Measurements from ENCODE around the gene OPALIN. TPM values are rescaled to one million over a fixed set of nuclear protein-coding genes. Genes with fewer than 3 reads are reported as not detected.

The OPALIN gene
- total and polyA plus RNA-seq, 9 of the 15 experiments (the other 6 are each of a cell fraction or from before 2014, with no cell fraction given) = not detected

DNA sequence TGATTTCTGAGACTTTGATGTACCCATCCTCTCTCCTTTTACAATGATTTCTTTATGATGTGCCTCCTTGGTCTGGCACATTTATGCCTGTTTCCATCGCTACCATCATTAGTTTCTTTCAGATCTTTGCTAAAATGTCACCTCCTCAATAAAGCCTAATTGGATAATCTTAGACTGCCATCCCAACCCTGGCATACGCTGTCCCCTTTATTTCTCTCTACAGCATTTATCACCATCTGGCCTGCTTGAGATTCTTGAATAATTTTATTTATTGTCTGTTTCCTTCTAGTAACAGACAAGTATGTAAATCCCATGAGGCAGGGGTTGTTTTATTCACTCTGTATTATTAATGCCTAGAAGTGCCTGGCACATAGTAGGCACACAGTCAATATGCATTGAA is 61.3 kb downstream of the OPALIN start:
- peaks cover 0 to 12% of the 10 kb centered on the region in 2 experiments; a peak in 3 of 5 replicates for H3K27me3 ChIP-seq (ENCODE audit: control insufficient read depth in 2 of 2, insufficient read depth in 2 of 2, low read length in 2 of 2)
- DNase-seq (ENCODE audit: extremely low read depth in 1 of 4, low spot score in 3 of 4) (no peak), ATAC-seq (no peak), FAIRE-seq (no peak)
- no peak overlapping the region for H3K4me3 ChIP-seq
- H3K9me3 ChIP-seq (replicated peaks; ENCODE audit: control insufficient read depth, insufficient read depth, low read depth, low read length) = no peaks in the 10 kb centered on the region
- POLR2A ChIA-PET = no interaction called here
- H3K27ac ChIP-seq (ENCODE audit: extremely low read depth, low read depth, low read length) = no peak overlapping the region
- no peak overlapping the region for H3K4me2 ChIP-seq (ENCODE audit: insufficient read depth, low read length)
- H3K4me1 ChIP-seq (replicated peaks in 1 of 2; ENCODE audit: control insufficient read depth in 2 of 2, insufficient read depth in 2 of 2, low read length in 2 of 2) = no peaks in the 10 kb centered on the region
- WGBS (ENCODE audit: insufficient coverage, low coverage, missing lambda C conversion rate) = 0% methylated on average over 2 of the region's 2 CpGs
- H3K79me2 ChIP-seq (ENCODE audit: control insufficient read depth, insufficient read depth, low read length) = no peaks in the 10 kb centered on the region
- no peak overlapping the region for H2AFZ ChIP-seq (ENCODE audit: low read depth, low read length)
- intact Hi-C loops (cut with micrococcal nuclease) (no loop called here), in situ Hi-C loops (cut with MboI) (loop anchor here (10.0 kb wide), 1 partner anchor 283 kb away; no protein-coding TSS in a partner anchor)
- no peaks in the 10 kb centered on the region for H3K9me1 ChIP-seq (ENCODE audit: control insufficient read depth, insufficient read depth, low read length)
- no peaks in the 10 kb centered on the region; the same call in 1 of the 2 replicates for H4K20me1 ChIP-seq (replicated peaks; ENCODE audit: control insufficient read depth, insufficient read depth, low read length)
- no TSS peak for BruUV-seq (replicated peaks)
- no peak overlapping the region for H3K9ac ChIP-seq (ENCODE audit: insufficient read depth in 1 of 2, low read depth in 2 of 2, low read length in 2 of 2)
- CTCF ChIA-PET (ENCODE audit: low intra/inter-chr PET ratio) = interaction anchor here (0.6 kb wide), 1 partner anchor 78 kb away, joined by 3 read pairs; no protein-coding TSS in a partner anchor
- no peaks in the 10 kb centered on the region for H3K36me3 ChIP-seq (ENCODE audit: control insufficient read depth, insufficient read depth, low read length)
- TF ChIP-seq, protein P1, sequence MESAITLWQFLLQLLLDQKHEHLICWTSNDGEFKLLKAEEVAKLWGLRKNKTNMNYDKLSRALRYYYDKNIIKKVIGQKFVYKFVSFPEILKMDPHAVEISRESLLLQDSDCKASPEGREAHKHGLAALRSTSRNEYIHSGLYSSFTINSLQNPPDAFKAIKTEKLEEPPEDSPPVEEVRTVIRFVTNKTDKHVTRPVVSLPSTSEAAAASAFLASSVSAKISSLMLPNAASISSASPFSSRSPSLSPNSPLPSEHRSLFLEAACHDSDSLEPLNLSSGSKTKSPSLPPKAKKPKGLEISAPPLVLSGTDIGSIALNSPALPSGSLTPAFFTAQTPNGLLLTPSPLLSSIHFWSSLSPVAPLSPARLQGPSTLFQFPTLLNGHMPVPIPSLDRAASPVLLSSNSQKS (CRISPR knock-in tag; IDR thresholded peaks at IDR 0.05) = no peak
- TF ChIP-seq ZNF583 (CRISPR knock-in tag; IDR thresholded peaks at IDR 0.05) (no peak), TAF15 (IDR thresholded peaks at IDR 0.05; ENCODE audit: low read depth, low read length) (no peak), ZNF696 (CRISPR knock-in tag; conservative IDR thresholded peaks at IDR 0.05) (no peak), ERF (CRISPR knock-in tag; IDR thresholded peaks at IDR 0.05) (no peak), ZNF668 (CRISPR knock-in tag; IDR thresholded peaks at IDR 0.05) (no peak), ZNF57 (CRISPR knock-in tag; IDR thresholded peaks at IDR 0.05) (no peak), KLF16 (IDR thresholded peaks at IDR 0.05) (no peak), NR3C1 (CRISPR knock-in tag; IDR thresholded peaks at IDR 0.05) (no peak), BRF1 (IDR thresholded peaks at IDR 0.05; ENCODE audit: borderline replicate concordance, extremely low read depth, insufficient read length) (no peak), ZSCAN32 (CRISPR knock-in tag; IDR thresholded peaks at IDR 0.05) (no peak), CREBBP (IDR thresholded peaks at IDR 0.05; ENCODE audit: low read depth, low read length) (no peak), THRA (IDR thresholded peaks at IDR 0.05) (no peak), FOXK2 (conservative IDR thresholded peaks at IDR 0.05 in 1 of 2, IDR thresholded peaks at IDR 0.05 in 1 of 2; ENCODE audit: low read depth in 2 of 2) (no peak), TBP (optimal IDR thresholded peaks at IDR 0.05; ENCODE audit: low read depth, low read length) (no peak)
- TF ChIP-seq, protein P2, sequence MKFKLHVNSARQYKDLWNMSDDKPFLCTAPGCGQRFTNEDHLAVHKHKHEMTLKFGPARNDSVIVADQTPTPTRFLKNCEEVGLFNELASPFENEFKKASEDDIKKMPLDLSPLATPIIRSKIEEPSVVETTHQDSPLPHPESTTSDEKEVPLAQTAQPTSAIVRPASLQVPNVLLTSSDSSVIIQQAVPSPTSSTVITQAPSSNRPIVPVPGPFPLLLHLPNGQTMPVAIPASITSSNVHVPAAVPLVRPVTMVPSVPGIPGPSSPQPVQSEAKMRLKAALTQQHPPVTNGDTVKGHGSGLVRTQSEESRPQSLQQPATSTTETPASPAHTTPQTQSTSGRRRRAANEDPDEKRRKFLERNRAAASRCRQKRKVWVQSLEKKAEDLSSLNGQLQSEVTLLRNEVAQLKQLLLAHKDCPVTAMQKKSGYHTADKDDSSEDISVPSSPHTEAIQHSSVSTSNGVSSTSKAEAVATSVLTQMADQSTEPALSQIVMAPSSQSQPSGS (CRISPR knock-in tag; IDR thresholded peaks at IDR 0.05) = no peak

All from K562 (cell line).